ENCODE measurements around the gene DHH. TPM values are rescaled to one million over a fixed set of nuclear protein-coding genes. Genes with fewer than 3 reads are reported as not detected.

Gene DHH
- polyA plus RNA-seq, 6 donors from 2014 or later = not detected

- ATAC-seq (ENCODE audit: low read depth in 2 of 2) (no peak), DNase-seq (no peak)
- Mint-ChIP-seq H3K4me1 (peaks cover 24 to 31% (median 29%) of the 10 kb centered on the region in 3 donors), H3K4me3 (no peak overlapping the region), H3K36me3 (peaks cover 14 to 27% of the 10 kb centered on the region in 2 donors), H3K27ac (no peak overlapping the region), H3K27me3 (no peaks in the 10 kb centered on the region), H3K9me3 (no peaks in the 10 kb centered on the region)
These were observed 43.9 kb downstream of the DHH start for GRCh38 chr12:49050507-49051372.

- Mint-ChIP-seq H3K4me1 (peaks cover 14 to 21% (median 21%) of the 10 kb centered on the region in 3 donors), H3K27me3 (no peaks in the 10 kb centered on the region)
These were observed 44.9 kb downstream of the DHH start for GRCh38 chr12:49049566-49050224.

GRCh38 chr12:49048953-49049352 is 45.6 kb downstream of the DHH start:
- H3K4me3 Mint-ChIP-seq = no peak overlapping the region
- no peaks in the 10 kb centered on the region for H3K9me3 Mint-ChIP-seq
- peaks cover 7 to 25% (median 19%) of the 10 kb centered on the region in 3 donors for H3K4me1 Mint-ChIP-seq
- H3K36me3 Mint-ChIP-seq = peaks cover 14 to 37% of the 10 kb centered on the region in 2 donors
- peak overlapping the region in 1 of 6 donors; percentile 67 for H3K27ac Mint-ChIP-seq
- no peak for ATAC-seq (ENCODE audit: low read depth in 2 of 2)
- no peak for DNase-seq
- H3K27me3 Mint-ChIP-seq = no peaks in the 10 kb centered on the region

More at GRCh38 chr12:49049566-49050224, 44.9 kb downstream of the DHH start:
- Mint-ChIP-seq H3K9me3 (no peaks in the 10 kb centered on the region), H3K36me3 (peaks cover 14 to 29% of the 10 kb centered on the region in 2 donors), H3K27ac (no peak overlapping the region), H3K4me3 (no peak overlapping the region)
- no peak for DNase-seq
- no peak for ATAC-seq (ENCODE audit: low read depth in 2 of 2)

- Mint-ChIP-seq H3K27ac (no peak overlapping the region), H3K27me3 (no peaks in the 10 kb centered on the region), H3K36me3 (peaks cover 0 to 37% of the 10 kb centered on the region in 2 donors), H3K4me3 (no peak overlapping the region), H3K9me3 (no peaks in the 10 kb centered on the region), H3K4me1 (peaks cover 0 to 18% (median 13%) of the 10 kb centered on the region in 3 donors)
- ATAC-seq (ENCODE audit: low read depth in 2 of 2) (no peak), DNase-seq (no peak)
These were observed 48.3 kb downstream of the DHH start for GRCh38 chr12:49046129-49046895.

DNA sequence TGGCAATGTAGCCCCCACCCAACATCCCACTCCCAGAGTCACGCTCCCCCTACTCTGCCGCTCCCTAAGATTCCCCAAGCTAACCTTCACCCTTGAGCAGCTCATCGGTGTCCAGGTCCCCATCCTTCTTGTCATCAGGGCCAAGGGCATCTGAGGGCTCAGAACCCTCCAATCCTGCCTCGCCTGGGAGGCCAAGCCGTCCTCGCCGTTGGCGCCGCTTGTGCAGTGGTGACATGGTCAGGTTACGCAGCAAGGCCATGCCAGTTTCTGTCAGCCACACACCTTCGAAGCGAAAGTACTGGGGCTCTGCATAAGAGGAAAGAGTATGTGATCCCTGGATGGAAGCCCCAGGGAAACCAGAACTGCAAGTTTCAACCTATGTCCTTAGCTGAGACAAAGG is 49.9 kb downstream of the DHH start:
- Mint-ChIP-seq H3K9me3 (no peaks in the 10 kb centered on the region), H3K27me3 (no peaks in the 10 kb centered on the region), H3K4me1 (peaks cover 0 to 13% (median 11%) of the 10 kb centered on the region in 3 donors), H3K27ac (no peak overlapping the region), H3K36me3 (peaks cover 0 to 31% of the 10 kb centered on the region in 2 donors), H3K4me3 (no peak overlapping the region)
- no peak for ATAC-seq (ENCODE audit: low read depth in 2 of 2)
- DNase-seq = no peak

DNA sequence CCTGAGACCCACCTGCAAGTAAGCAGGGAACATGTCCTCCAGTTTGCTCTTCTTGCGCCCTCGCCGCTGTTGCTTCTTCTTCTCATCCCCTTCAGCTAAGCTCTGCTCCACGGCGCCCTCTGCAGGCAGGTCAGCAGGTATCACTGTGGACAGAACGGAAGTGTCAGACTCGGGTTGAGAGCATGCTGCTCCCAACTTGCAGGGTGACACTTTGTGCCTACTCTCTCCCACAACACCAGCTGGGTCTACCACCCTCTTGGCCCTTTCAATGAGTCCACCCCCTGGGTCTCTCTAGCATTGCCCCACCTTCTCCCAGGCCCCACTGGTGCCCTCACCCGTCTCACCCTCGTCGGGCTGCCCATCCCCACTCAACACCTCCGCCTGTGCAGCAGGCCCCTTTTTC is 50.7 kb downstream of the DHH start:
- H3K27ac Mint-ChIP-seq = peak overlapping the region in 5 of 6 donors; percentile 26 to 83 (median 47)
- H3K36me3 Mint-ChIP-seq = peaks cover 2 to 31% of the 10 kb centered on the region in 2 donors
- H3K27me3 Mint-ChIP-seq = no peaks in the 10 kb centered on the region
- ATAC-seq (ENCODE audit: low read depth in 2 of 2) = peak; percentile 85 to 89
- no peaks in the 10 kb centered on the region for H3K9me3 Mint-ChIP-seq
- peak overlapping the region in 1 of 8 donors; percentile 22 for H3K4me3 Mint-ChIP-seq
- DNase-seq = peak; percentile 64
- peaks cover 0 to 13% (median 11%) of the 10 kb centered on the region in 3 donors for H3K4me1 Mint-ChIP-seq

DNA sequence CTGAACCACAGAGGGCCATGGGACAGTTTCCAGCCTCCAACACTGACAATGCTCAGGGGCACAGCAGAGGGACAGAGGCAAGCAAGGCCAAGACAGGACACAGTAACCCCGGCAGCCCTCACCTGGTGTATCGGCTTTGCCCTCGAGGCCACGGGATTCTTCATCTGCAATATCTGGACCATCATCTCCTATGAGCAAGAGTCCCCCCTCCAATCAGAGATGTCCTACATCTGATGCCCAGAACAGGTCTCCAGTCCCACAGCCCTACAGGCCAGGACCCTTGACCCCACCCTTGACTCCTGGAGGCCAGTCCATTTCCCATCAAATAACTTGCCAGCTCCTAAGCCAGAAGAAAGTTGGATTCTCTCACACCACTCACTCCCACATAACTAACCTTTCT is 51.4 kb downstream of the DHH start:
- Mint-ChIP-seq H3K4me3 (no peak overlapping the region), H3K4me1 (peaks cover 0 to 13% (median 11%) of the 10 kb centered on the region in 3 donors), H3K27ac (peak overlapping the region in 5 of 6 donors; percentile 26 to 83 (median 54)), H3K36me3 (peaks cover 5 to 30% of the 10 kb centered on the region in 2 donors), H3K9me3 (no peaks in the 10 kb centered on the region), H3K27me3 (no peaks in the 10 kb centered on the region)
- ATAC-seq (ENCODE audit: low read depth in 2 of 2) = no peak
- DNase-seq = no peak

- ATAC-seq (ENCODE audit: low read depth in 2 of 2) = no peak
- Mint-ChIP-seq H3K27me3 (no peaks in the 10 kb centered on the region), H3K4me1 (peaks cover 0 to 13% (median 11%) of the 10 kb centered on the region in 3 donors), H3K4me3 (no peak overlapping the region), H3K9me3 (no peaks in the 10 kb centered on the region), H3K36me3 (peaks cover 5 to 25% of the 10 kb centered on the region in 2 donors), H3K27ac (peak overlapping the region in 1 of 6 donors; percentile 15)
- no peak for DNase-seq
These were observed 52.6 kb downstream of the DHH start for GRCh38 chr12:49041881-49042484.

DNA sequence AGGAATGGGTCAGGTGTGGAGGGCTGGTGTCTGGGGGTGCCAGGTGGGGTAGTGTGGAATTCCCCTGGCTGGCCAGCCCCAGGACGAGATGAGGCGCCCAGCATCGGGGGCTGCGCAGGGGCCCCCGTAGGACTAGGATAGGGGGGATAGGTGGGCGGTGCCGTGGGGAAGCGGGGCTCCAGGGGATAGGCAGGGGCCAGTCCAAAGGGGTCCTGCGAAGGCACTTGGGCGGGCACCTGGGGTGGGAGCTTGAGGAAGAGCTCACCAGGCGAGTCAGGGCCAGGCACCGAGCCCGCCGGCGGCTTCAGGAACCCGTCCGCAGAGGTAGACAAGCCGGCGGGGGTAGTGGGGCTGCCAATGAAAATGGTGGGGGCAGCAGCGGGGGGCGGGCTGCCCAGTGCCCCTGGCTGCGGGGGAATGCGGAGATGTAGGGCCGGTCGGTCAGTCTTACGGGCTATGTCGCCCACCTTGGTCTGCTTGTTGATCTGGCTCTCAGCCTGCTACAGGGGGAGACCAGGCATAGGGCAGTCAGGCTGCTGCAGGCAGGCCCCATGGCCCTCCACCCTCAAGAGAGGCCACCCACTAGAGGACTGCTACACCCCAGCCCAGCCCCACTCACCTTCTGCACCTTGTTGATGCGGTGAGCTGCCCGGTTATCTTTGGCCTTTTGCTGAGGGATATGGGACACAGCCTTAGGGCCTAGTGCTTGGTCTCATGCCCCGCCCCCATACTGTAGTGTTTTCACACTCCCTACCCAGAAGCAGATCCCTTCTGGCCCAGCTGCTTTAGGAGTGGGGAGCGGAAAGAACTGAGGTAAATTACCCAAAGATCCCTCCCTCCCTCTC is 53.3 kb downstream of the DHH start:
- Mint-ChIP-seq H3K36me3 (peaks cover 5 to 32% of the 10 kb centered on the region in 2 donors), H3K9me3 (no peaks in the 10 kb centered on the region), H3K27ac (peak overlapping the region in 1 of 6 donors; percentile 59)

DNA sequence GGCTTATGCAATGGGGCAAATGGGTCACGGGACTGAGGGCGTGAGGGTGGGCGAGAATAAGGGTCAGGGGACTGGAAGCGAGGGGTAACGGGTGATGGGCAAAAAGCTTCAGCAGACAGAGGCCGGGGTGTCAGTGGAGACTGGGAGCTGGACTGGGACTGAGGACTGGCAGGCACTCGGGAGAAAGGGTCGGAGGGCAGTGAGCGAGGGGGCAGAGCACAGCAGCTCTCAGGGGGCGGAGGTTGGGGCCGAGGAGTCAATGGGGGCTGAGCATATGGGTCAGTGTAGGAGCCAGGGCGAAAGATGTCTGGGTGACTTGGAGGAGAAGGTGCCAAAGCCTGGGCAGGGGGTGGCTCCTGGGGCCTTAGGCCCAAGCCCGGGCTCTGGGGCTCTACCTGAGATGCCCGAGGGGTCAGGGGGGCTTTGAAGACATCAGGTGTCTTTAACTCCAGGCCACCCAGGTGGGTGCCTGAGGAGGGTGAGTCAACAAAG is 54.2 kb downstream of the DHH start:
- ATAC-seq (ENCODE audit: low read depth in 2 of 2) = no peak
- H3K4me1 Mint-ChIP-seq = peaks cover 0 to 15% (median 13%) of the 10 kb centered on the region in 3 donors
- peaks cover 5 to 32% of the 10 kb centered on the region in 2 donors for H3K36me3 Mint-ChIP-seq
- H3K27me3 Mint-ChIP-seq = no peaks in the 10 kb centered on the region
- no peak overlapping the region for H3K4me3 Mint-ChIP-seq
- DNase-seq = no peak
- no peaks in the 10 kb centered on the region for H3K9me3 Mint-ChIP-seq
- peak overlapping the region in 1 of 6 donors; percentile 57 for H3K27ac Mint-ChIP-seq

More for the DNA sequence above, 53.3 kb downstream of the DHH start:
- ATAC-seq (ENCODE audit: low read depth in 2 of 2) = no peak
- Mint-ChIP-seq H3K4me3 (no peak overlapping the region), H3K4me1 (peaks cover 0 to 15% (median 13%) of the 10 kb centered on the region in 3 donors), H3K27me3 (no peaks in the 10 kb centered on the region)
- no peak for DNase-seq

GRCh38 chr12:49039421-49040363 is 54.9 kb downstream of the DHH start:
- ATAC-seq (ENCODE audit: low read depth in 2 of 2) = no peak
- Mint-ChIP-seq H3K4me1 (peaks cover 0 to 14% (median 11%) of the 10 kb centered on the region in 3 donors), H3K27me3 (no peaks in the 10 kb centered on the region), H3K36me3 (peaks cover 5 to 29% of the 10 kb centered on the region in 2 donors), H3K27ac (no peak overlapping the region), H3K4me3 (no peak overlapping the region), H3K9me3 (no peaks in the 10 kb centered on the region)
- no peak for DNase-seq

All from naive B cell (primary cell).